ENCODE measurements around the gene WDR64.

- TF ChIP-seq, protein P1, sequence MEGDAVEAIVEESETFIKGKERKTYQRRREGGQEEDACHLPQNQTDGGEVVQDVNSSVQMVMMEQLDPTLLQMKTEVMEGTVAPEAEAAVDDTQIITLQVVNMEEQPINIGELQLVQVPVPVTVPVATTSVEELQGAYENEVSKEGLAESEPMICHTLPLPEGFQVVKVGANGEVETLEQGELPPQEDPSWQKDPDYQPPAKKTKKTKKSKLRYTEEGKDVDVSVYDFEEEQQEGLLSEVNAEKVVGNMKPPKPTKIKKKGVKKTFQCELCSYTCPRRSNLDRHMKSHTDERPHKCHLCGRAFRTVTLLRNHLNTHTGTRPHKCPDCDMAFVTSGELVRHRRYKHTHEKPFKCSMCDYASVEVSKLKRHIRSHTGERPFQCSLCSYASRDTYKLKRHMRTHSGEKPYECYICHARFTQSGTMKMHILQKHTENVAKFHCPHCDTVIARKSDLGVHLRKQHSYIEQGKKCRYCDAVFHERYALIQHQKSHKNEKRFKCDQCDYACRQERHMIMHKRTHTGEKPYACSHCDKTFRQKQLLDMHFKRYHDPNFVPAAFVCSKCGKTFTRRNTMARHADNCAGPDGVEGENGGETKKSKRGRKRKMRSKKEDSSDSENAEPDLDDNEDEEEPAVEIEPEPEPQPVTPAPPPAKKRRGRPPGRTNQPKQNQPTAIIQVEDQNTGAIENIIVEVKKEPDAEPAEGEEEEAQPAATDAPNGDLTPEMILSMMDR (conservative IDR thresholded peaks at IDR 0.05), result no peak
- no peak for TF ChIP-seq ZFX (IDR thresholded peaks at IDR 0.05)
These were observed 113.3 kb downstream of the WDR64 start for GRCh38 chr1:241765390-241765789.

All from C4-2B (cell line).